Prostate gland (tissue), 2 donors: ENCODE data around the gene SEMA3E. TPM values are rescaled to one million over a fixed set of nuclear protein-coding genes. Genes with fewer than 3 reads are reported as not detected.
"Not testable (repeated sequence)": the region's sequence is repeated elsewhere in the genome, so short reads cannot be mapped to it uniquely, and the experiment has no call there.

ENCODE experiments used
- DNase-seq: peaks from one replicate; pipeline ENCODE4 v3.0.0-alpha.2; 2019; ENCODE audit warnings: low spot score
- H3K27ac ChIP-seq, 2 donors: fragments of 200-600 bp; sonication (generic); 2 replicates each; pipeline ENCODE4 v1.5.1; 2017 to 2019
- H3K27me3 ChIP-seq: fragments of 200-600 bp; sonication (generic); replicated peaks from 2 replicates; pipeline ENCODE4 v1.5.1; 2019; ENCODE audit not compliant: insufficient read depth
- H3K36me3 ChIP-seq, 2 donors: fragments of 200-600 bp; sonication (generic); 1 replicate in 1 of 2; 2 replicates in 1 of 2; pipeline versions ENCODE4 v1.5.1 to v1.8.1; 2017 to 2019
- H3K4me1 ChIP-seq: fragments of 200-600 bp; sonication (generic); replicated peaks from 2 replicates; pipeline ENCODE4 v1.5.1; 2019
- H3K4me3 ChIP-seq, 2 donors: fragments of 200-600 bp; sonication (generic); 2 replicates each; pipeline ENCODE4 v1.5.1; 2017 to 2019
- H3K9me3 ChIP-seq: fragments of 200-600 bp; sonication (generic); 2 replicates; pipeline ENCODE4 v1.5.1; 2017
- CTCF ChIP-seq, 4 experiments: fragments of 200-600 bp in 2 of 4; fragments of 450-650 bp in 2 of 4; sonication (generic) in 2 of 4; IDR thresholded peaks; 1 replicate in 3 of 4; 2 replicates in 1 of 4; pipeline ENCODE4 v1.5.1; 2016 to 2019; ENCODE audit warnings: antibody characterized with exemption in 4 of 4, mild to moderate bottlenecking in 2 of 4, moderate library complexity in 2 of 4
- POLR2A ChIP-seq: fragments of 450-650 bp; IDR thresholded peaks from one replicate; pipeline ENCODE4 v1.6.1; 2016; ENCODE audit warnings: antibody characterized with exemption, mild to moderate bottlenecking
- POLR2AphosphoS5 ChIP-seq: sonication (generic); formaldehyde crosslinking; IDR thresholded peaks from one replicate; pipeline ENCODE4 v1.6.1; 2017; ENCODE audit warnings: antibody characterized with exemption
- WGBS: methylation state at CpG from one replicate; pipeline ENCODE4 v1.1.5; 2018; 5-methylcytosine and 5-hydroxymethylcytosine counted together
- intact Hi-C: fragments of 100-400 bp; cut with DNase I; formaldehyde crosslinking; loops from one replicate; pipeline ENCODE4 v1.14.2; 2022
- total RNA-seq, 2 donors: library from RNA; depleted of rRNA; stranded (reverse); fragments of >200 nt; gene quantifications; one replicate each; pipeline ENCODE4 v1.1.0, GENCODE V29; 2016

Gene SEMA3E
- total RNA-seq, 2 donors from 2014 or later = 2.6 to 4.8 TPM

DNA sequence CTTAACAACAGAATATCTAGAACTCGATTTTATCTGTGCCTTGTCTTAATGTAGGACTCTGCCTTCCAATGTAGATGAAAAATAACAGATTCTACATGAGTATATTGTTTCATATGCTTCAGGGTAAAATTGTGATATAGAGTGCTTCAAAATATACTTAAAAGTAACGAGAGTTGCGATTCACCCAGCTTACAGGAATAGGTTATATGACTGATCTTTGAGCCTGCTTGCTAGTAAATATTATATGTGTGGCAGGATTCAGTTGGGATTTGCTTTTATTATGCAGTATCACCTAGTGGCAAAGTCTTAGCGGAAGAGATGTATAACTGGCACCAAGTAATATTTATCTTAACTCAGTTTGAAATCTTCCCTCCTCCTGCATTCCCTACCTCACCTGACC lies 183.3 kb downstream of the SEMA3E start:
- no peaks in the 10 kb centered on the region for H3K9me3 ChIP-seq
- no peak overlapping the region for H3K4me3 ChIP-seq
- intact Hi-C loops = no loop called here
- no peaks in the 10 kb centered on the region for H3K27me3 ChIP-seq
- H3K36me3 ChIP-seq = no peaks in the 10 kb centered on the region
- no peak overlapping the region for H3K27ac ChIP-seq
- WGBS = 91% methylated on average over 4 of the region's 4 CpGs
- TF ChIP-seq CTCF (IDR thresholded peaks at IDR 0.05) = no peak
- no peak for TF ChIP-seq POLR2A
- TF ChIP-seq POLR2AphosphoS5 = no peak
- DNase-seq = no peak
- no peaks in the 10 kb centered on the region for H3K4me1 ChIP-seq

DNA sequence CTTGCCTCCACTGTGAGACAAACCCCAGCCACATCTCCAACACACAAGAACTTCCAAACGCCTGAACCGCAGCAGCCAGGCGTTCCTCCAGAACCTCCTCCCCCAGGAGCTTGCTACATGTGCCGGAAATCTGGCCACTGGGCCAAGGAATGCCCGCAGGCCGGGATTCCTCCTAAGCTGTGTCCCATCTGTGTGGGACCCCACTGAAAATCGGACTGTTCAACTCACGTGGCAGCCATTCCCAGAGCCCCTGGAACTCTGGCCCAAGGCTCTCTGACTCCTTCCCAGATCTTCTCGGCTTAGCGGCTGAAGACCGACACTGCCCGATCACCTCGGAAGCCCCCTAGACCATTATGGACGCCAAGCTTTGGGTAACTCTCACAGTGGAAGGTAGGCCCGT lies 187.1 kb downstream of the SEMA3E start:
- H3K4me1 ChIP-seq, H3K36me3 ChIP-seq, DNase-seq, H3K4me3 ChIP-seq, H3K27ac ChIP-seq, H3K9me3 ChIP-seq, H3K27me3 ChIP-seq, intact Hi-C loops: not testable (repeated sequence)
- 87% methylated on average over 15 of the region's 15 CpGs for WGBS

- H3K36me3 ChIP-seq, H3K4me3 ChIP-seq, DNase-seq, H3K4me1 ChIP-seq, H3K27me3 ChIP-seq, H3K9me3 ChIP-seq, H3K27ac ChIP-seq, intact Hi-C loops: not testable (repeated sequence)
- WGBS = 73% methylated on average over 18 of the region's 18 CpGs
Observed at GRCh38 chr7:83459930-83460653, 188.8 kb downstream of the SEMA3E start.

- intact Hi-C loops, H3K36me3 ChIP-seq, H3K27ac ChIP-seq, DNase-seq, H3K27me3 ChIP-seq, H3K9me3 ChIP-seq, H3K4me1 ChIP-seq, H3K4me3 ChIP-seq: not testable (repeated sequence)
- 86% methylated on average over 6 of the region's 6 CpGs for WGBS
Observed at GRCh38 chr7:83459101-83459929, 189.6 kb downstream of the SEMA3E start.

DNA sequence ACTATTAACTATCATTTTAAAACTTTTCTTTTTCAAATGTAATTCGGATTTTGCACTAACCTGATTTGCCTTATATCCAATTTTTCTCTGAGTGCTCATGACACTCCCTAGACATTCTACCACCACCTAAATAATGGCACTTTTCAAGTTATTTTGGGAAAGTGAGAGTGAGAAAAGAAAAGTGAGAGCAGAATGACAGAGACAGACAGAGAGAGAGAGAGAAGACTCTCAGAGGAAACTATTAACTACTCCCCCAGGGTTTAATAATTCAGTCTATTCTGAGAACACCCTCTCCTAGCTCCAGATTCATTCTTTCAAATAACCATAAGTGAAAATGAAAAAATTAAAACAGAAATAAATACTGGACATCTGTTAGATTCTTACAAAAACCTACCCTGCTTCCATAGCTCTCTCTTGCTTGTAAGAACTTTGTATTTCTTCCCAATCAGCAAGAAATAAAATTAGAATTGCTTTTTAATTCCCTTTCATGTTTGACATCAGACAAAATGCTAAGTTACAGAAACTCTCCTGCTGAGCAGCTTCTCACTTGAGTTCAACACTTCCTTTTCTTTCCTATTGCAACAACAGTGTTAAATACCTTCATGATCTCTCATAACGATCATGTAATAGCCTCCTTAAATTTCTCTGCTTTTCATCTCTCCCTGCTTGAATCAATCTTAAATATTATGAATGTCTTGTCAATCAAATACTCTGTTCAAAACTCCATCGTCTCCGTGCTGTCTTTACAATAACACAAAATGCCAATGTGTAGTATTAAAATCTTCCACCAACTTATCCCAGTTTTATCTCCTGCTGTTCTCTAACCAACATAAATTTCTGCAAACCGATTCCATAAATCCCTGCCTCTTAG lies 191.7 kb downstream of the SEMA3E start:
- Histone ChIP-seq H3K27me3 (no peaks in the 10 kb centered on the region), H3K27ac (no peak overlapping the region), H3K4me1 (no peaks in the 10 kb centered on the region), H3K9me3 (no peaks in the 10 kb centered on the region), H3K36me3 (no peaks in the 10 kb centered on the region), H3K4me3 (no peak overlapping the region)
- DNase-seq = no peak
- intact Hi-C loops = no loop called here
- WGBS = 59% methylated on average over 5 of the region's 5 CpGs
- TF ChIP-seq POLR2AphosphoS5 = no peak
- no peak for TF ChIP-seq POLR2A
- no peak for TF ChIP-seq CTCF (IDR thresholded peaks at IDR 0.05)

DNA sequence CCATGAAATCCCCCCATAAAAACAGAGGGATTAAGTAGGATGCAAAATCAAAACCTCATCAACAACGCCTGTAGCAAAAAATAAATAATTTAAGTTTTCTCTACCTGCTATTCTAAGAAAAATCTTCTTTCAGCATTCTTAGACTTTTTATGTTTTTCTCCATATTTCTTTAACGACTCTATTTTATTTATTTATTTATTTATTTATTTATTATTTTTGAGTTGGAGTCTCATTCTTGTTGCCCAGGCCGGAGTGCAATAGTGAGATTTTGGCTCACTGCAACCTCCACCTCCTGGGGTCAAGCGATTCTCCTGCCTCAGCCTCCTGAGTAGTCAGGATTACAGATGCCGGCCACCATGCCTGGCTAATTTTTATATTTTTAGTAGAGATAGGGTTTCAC lies 192.5 kb downstream of the SEMA3E start:
- Histone ChIP-seq H3K9me3 (no peaks in the 10 kb centered on the region), H3K27me3 (no peaks in the 10 kb centered on the region), H3K36me3 (no peaks in the 10 kb centered on the region), H3K4me3 (no peak overlapping the region), H3K27ac (no peak overlapping the region), H3K4me1 (no peaks in the 10 kb centered on the region)
- WGBS = 96% methylated on average over 5 of the region's 5 CpGs
- TF ChIP-seq POLR2AphosphoS5 = no peak
- no peak for TF ChIP-seq POLR2A
- TF ChIP-seq CTCF (IDR thresholded peaks at IDR 0.05) = no peak
- DNase-seq = no peak
- intact Hi-C loops = no loop called here
